Activated CD8-positive, alpha-beta T cell treated with anti-CD3 and anti-CD28 coated beads for 36 hours (primary cell): ENCODE measurements around the gene OTULIN. TPM values are rescaled to one million over a fixed set of nuclear protein-coding genes. Genes with fewer than 3 reads are reported as not detected.

Experiments
- ATAC-seq: fragments of 200-7000 bp; cut with Tn5 transposase; one replicate; pipeline ENCODE4 v1.10.0; 2021; ENCODE audit warnings: mild to moderate bottlenecking, moderate library complexity
- CTCF ChIA-PET: fragments of 350-600 bp; sonication (Branson Sonifier 250); formaldehyde crosslinking; loops from one replicate; lab custom pipeline; 2021; ENCODE audit warnings: antibody characterized with exemption; lab: Charles Lee
- POLR2A ChIA-PET: fragments of 350-600 bp; sonication (Branson Sonifier 250); formaldehyde crosslinking; loops from one replicate; lab custom pipeline; 2021; ENCODE audit warnings: antibody characterized with exemption; lab: Charles Lee
- DNase-seq: peaks from one replicate; pipeline ENCODE4 v3.0.0-alpha.2; 2020
- H3K27ac Mint-ChIP-seq: one replicate; pipeline ENCODE4 v1.8.0; 2021; ENCODE audit warnings: mild to moderate bottlenecking, mixed read lengths
- H3K27me3 Mint-ChIP-seq: one replicate; pipeline ENCODE4 v1.8.0; 2021; ENCODE audit warnings: mixed read lengths
- H3K36me3 Mint-ChIP-seq: one replicate; pipeline ENCODE4 v1.8.0; 2021; ENCODE audit warnings: low read depth, mixed read lengths
- H3K4me1 Mint-ChIP-seq: one replicate; pipeline ENCODE4 v1.8.0; 2021; ENCODE audit warnings: low read depth, mixed read lengths
- H3K4me3 Mint-ChIP-seq: one replicate; pipeline ENCODE4 v1.8.0; 2021; ENCODE audit warnings: mild to moderate bottlenecking, moderate library complexity, mixed read lengths
- H3K9me3 Mint-ChIP-seq: one replicate; pipeline ENCODE4 v1.8.0; 2021; ENCODE audit warnings: mixed read lengths
- intact Hi-C: fragments of 100-400 bp; cut with micrococcal nuclease; formaldehyde crosslinking; loops from one replicate; pipeline ENCODE4 v1.10.0; 2022
- total RNA-seq, 2 experiments: library from RNA; stranded (reverse); gene quantifications; one replicate each; pipeline ENCODE4 v1.2.3, GENCODE V29; 2021
- TF ChIP-seq, protein P1 (sequence below): fragments of 200-600 bp; IDR thresholded peaks from one replicate; pipeline ENCODE4 v1.8.0; 2022; ENCODE audit warnings: antibody characterized with exemption, mild to moderate bottlenecking

OTULIN gene
- total RNA-seq, 2 experiments from 2014 or later, result 59.6 to 60.5 TPM

- Mint-ChIP-seq H3K27ac (no peak overlapping the region), H3K4me1 (peaks cover 6% of the 10 kb centered on the region), H3K36me3 (peaks cover 19% of the 10 kb centered on the region), H3K9me3 (no peaks in the 10 kb centered on the region), H3K27me3 (no peaks in the 10 kb centered on the region), H3K4me3 (no peak overlapping the region)
- TF ChIP-seq, protein P1, sequence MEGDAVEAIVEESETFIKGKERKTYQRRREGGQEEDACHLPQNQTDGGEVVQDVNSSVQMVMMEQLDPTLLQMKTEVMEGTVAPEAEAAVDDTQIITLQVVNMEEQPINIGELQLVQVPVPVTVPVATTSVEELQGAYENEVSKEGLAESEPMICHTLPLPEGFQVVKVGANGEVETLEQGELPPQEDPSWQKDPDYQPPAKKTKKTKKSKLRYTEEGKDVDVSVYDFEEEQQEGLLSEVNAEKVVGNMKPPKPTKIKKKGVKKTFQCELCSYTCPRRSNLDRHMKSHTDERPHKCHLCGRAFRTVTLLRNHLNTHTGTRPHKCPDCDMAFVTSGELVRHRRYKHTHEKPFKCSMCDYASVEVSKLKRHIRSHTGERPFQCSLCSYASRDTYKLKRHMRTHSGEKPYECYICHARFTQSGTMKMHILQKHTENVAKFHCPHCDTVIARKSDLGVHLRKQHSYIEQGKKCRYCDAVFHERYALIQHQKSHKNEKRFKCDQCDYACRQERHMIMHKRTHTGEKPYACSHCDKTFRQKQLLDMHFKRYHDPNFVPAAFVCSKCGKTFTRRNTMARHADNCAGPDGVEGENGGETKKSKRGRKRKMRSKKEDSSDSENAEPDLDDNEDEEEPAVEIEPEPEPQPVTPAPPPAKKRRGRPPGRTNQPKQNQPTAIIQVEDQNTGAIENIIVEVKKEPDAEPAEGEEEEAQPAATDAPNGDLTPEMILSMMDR, result no peak
- intact Hi-C loops, result loop anchor here (1.0 to 5.0 kb wide), 2 partner anchors 144 to 275 kb away; partner anchors contain the start of gene ANKH
- POLR2A ChIA-PET, result interaction anchor here (0.7 to 1.9 kb wide), 4 partner anchors 18 to 264 kb away, joined by 3 to 6 read pairs (median 4); no protein-coding TSS in a partner anchor
- ATAC-seq (no peak), DNase-seq (no peak)
- CTCF ChIA-PET, result interaction anchor here (0.9 to 5.7 kb wide), 44 partner anchors 9 to 376 kb away, joined by 3 to 123 read pairs (median 5); partner anchors contain the start of gene ANKH
These were observed 63.5 kb downstream of the OTULIN start for GRCh38 chr5:14727928-14728458.

DNA sequence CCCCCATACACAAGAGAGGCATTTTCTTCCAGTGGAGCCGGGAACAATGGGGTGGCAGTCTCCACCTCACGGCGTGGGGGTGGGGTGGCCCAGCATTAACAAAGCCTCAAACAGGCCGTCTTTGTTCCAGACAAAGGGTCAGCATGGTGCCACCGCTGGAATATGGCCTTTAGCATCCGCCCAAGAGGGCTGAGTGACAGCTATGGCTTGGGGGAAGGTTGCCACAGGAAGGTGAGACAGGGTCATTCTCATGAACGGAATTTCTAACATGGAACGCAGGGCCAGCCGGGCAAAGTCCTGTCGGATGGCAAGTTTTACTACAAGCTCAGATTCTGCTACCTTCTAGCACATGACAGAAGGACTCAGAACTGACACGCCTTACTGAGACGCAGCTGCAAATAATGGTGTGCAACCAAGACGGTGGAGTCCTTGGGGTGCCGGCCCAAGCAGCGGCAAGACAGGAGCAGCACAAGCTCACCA lies 64.0 kb downstream of the OTULIN start:
- TF ChIP-seq, protein P1, result no peak
- POLR2A ChIA-PET, result interaction anchor here (0.7 to 1.9 kb wide), 2 partner anchors 18 to 142 kb away, joined by 3 to 6 read pairs; no protein-coding TSS in a partner anchor

DNA sequence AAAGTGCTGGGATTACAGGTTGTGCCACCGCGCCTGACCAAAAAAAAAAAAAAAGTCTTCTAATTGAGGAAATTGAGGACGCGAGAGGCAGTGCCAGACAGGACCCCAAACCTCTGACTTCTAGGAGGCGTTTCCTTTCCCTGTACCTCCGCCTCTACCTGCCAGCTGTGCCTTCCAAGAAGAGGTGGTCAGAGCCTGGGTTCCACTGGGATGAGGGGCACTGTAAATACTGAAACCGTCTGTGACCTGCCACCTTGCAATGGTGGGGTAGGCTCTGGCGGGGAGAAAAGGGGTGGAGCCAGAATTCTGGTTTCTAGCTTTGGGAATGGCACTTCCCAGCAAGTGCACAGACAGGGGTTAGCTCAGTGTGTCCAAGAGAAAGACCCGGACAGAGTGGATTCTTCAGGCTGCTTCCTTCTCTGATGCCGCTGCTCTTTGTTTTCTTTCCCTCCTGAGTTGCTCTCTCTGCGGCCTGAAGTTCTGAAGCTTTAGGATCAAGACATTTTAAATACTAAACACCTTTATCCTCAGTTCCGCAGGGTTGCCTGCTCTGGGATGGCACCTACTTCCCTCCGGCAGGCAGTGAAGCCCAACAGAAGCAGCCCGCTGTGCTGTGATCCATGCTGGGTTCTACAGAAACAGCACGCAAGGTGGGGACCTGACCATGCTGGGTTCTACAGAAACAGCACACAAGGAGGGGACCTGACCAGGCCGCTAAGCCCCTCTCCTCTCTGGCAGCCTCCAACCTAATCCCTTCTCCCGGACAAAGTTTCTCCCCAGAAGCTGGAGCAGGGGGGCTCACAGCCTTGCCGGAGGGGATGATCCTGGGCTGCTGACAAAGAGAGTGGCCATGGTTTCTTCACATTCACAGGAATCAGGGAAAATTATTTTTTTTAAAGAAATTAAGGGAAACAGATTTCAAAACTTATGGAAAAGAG lies 65.2 kb downstream of the OTULIN start:
- no peak for ATAC-seq

More for the DNA sequence above, 64.0 kb downstream of the OTULIN start:
- intact Hi-C loops, result loop anchor here (5.0 kb wide), 1 partner anchor 144 kb away; the partner anchor contains the start of gene ANKH
- Mint-ChIP-seq H3K27ac (no peak overlapping the region), H3K27me3 (no peaks in the 10 kb centered on the region), H3K4me1 (peaks cover 6% of the 10 kb centered on the region), H3K4me3 (no peak overlapping the region), H3K9me3 (no peaks in the 10 kb centered on the region), H3K36me3 (peaks cover 17% of the 10 kb centered on the region)
- CTCF ChIA-PET, result interaction anchor here (0.9 to 5.7 kb wide), 12 partner anchors 9 to 286 kb away, joined by 3 to 123 read pairs (median 7); no protein-coding TSS in a partner anchor
- DNase-seq, result no peak
- ATAC-seq, result no peak

GRCh38 chr5:14730466-14730865 lies 65.9 kb downstream of the OTULIN start:
- ATAC-seq (no peak), DNase-seq (no peak)
- Mint-ChIP-seq H3K4me3 (no peak overlapping the region), H3K4me1 (peaks cover 2% of the 10 kb centered on the region), H3K36me3 (peaks cover 3% of the 10 kb centered on the region), H3K27me3 (no peaks in the 10 kb centered on the region), H3K27ac (no peak overlapping the region), H3K9me3 (no peaks in the 10 kb centered on the region)
- CTCF ChIA-PET, result no interaction called here
- TF ChIP-seq, protein P1, result no peak
- intact Hi-C loops, result no loop called here
- POLR2A ChIA-PET, result no interaction called here

More for the DNA sequence above, 65.2 kb downstream of the OTULIN start:
- DNase-seq, result no peak
- peaks cover 2% of the 10 kb centered on the region for H3K4me1 Mint-ChIP-seq
- intact Hi-C loops, result loop anchor here (5.0 kb wide), 1 partner anchor 143 kb away; the partner anchor contains the start of gene ANKH
- H3K4me3 Mint-ChIP-seq, result no peak overlapping the region
- H3K36me3 Mint-ChIP-seq, result peaks cover 10% of the 10 kb centered on the region
- H3K9me3 Mint-ChIP-seq, result no peaks in the 10 kb centered on the region
- no peaks in the 10 kb centered on the region for H3K27me3 Mint-ChIP-seq
- H3K27ac Mint-ChIP-seq, result no peak overlapping the region
- ChIA-PET POLR2A (no interaction called here), CTCF (no interaction called here)
- TF ChIP-seq, protein P1, result no peak
